CD8-positive, alpha-beta memory T cell (primary cell): ENCODE data around the gene ZNF681. TPM values are rescaled to one million over a fixed set of nuclear protein-coding genes. Genes with fewer than 3 reads are reported as not detected.

ENCODE experiments used
- CTCF ChIA-PET: fragments of 350-600 bp; sonication (Branson Sonifier 250); formaldehyde crosslinking; loops from one replicate; lab custom pipeline; 2021; ENCODE audit warnings: antibody characterized with exemption; lab: Charles Lee
- POLR2A ChIA-PET: fragments of 350-600 bp; sonication (Branson Sonifier 250); formaldehyde crosslinking; loops from one replicate; lab custom pipeline; 2021; ENCODE audit warnings: antibody characterized with exemption; lab: Charles Lee
- DNase-seq, 5 donors: peaks; one replicate each; pipeline versions ENCODE4 v3.0.0 to v3.0.0-alpha.2; 2020 to 2022; ENCODE audit warnings: mixed read lengths in 1 of 5
- H3K27ac ChIP-seq: one replicate; pipeline ENCODE4 v1.7.0; 2013; ENCODE audit warnings: low read depth, mild to moderate bottlenecking, low read length, moderate library complexity
- H3K27me3 ChIP-seq: 2 replicates; pipeline ENCODE4 v1.7.0; 2013; ENCODE audit warnings: low read length, mild to moderate bottlenecking; ENCODE audit not compliant: insufficient read depth, poor library complexity, severe bottlenecking
- H3K36me3 ChIP-seq: 2 replicates; pipeline ENCODE4 v1.7.0; 2013; ENCODE audit warnings: mild to moderate bottlenecking, low read length, moderate library complexity; ENCODE audit not compliant: insufficient read depth
- H3K4me1 ChIP-seq: 2 replicates; pipeline ENCODE4 v1.7.0; 2013; ENCODE audit warnings: mild to moderate bottlenecking, low read length, moderate library complexity; ENCODE audit not compliant: insufficient read depth
- H3K4me3 ChIP-seq: 2 replicates; pipeline ENCODE4 v1.7.0; 2013; ENCODE audit warnings: mild to moderate bottlenecking, low read length
- H3K9me3 ChIP-seq: 2 replicates; pipeline ENCODE4 v1.7.0; 2013; ENCODE audit warnings: mild to moderate bottlenecking, low read length
- H3K27ac Mint-ChIP-seq, 8 donors: one replicate each; pipeline ENCODE4 v1.8.0; 2020 to 2021; ENCODE audit warnings: mixed read lengths in 8 of 8, mild to moderate bottlenecking in 6 of 8, inconsistent platforms in 3 of 8, moderate library complexity in 3 of 8
- H3K27me3 Mint-ChIP-seq, 2 donors: one replicate each; pipeline ENCODE4 v1.8.0; 2020 to 2021; ENCODE audit warnings: mixed read lengths in 2 of 2, mild to moderate bottlenecking in 1 of 2, moderate library complexity in 1 of 2
- H3K36me3 Mint-ChIP-seq, 3 donors: one replicate each; pipeline ENCODE4 v1.8.0; 2020 to 2021; ENCODE audit warnings: mixed read lengths in 3 of 3, inconsistent platforms in 1 of 3, mild to moderate bottlenecking in 1 of 3
- H3K4me1 Mint-ChIP-seq, 3 donors: one replicate each; pipeline ENCODE4 v1.8.0; 2020 to 2021; ENCODE audit warnings: mixed read lengths in 3 of 3, inconsistent platforms in 1 of 3, mild to moderate bottlenecking in 1 of 3
- H3K4me3 Mint-ChIP-seq, 7 donors: one replicate each; pipeline ENCODE4 v1.8.0; 2020 to 2021; ENCODE audit warnings: mixed read lengths in 7 of 7, mild to moderate bottlenecking in 6 of 7, moderate library complexity in 4 of 7, inconsistent platforms in 2 of 7
- H3K9me3 Mint-ChIP-seq, 5 donors: one replicate each; pipeline ENCODE4 v1.8.0; 2020 to 2022; ENCODE audit warnings: mixed read lengths in 5 of 5, mild to moderate bottlenecking in 3 of 5, moderate library complexity in 2 of 5, inconsistent platforms in 1 of 5
- polyA plus RNA-seq: library from polyadenylated mRNA; unstranded; fragments of 300-500 nt; fragmentation: Illumina TruSeq; gene quantifications from one replicate; pipeline ENCODE4 v1.2.3, GENCODE V29; 2021
- total RNA-seq, 2 experiments: library from RNA; stranded (reverse); gene quantifications; one replicate each; pipeline ENCODE4 v1.2.3, GENCODE V29; 2021

ZNF681 gene
- 1 to 10 TPM; 4.6 to 4.9 TPM for total RNA-seq
- polyA plus RNA-seq = 1.6 TPM

GRCh38 chr19:23758187-23759074, at the start of gene ZNF681:
Gene ZNF681 (minus strand): TSS chr19:23758891. CDS start chr19:23758749, 142 bp downstream.
- peaks cover 14% of the 10 kb centered on the region for H3K4me1 ChIP-seq
- Mint-ChIP-seq H3K9me3 (no peaks in the 10 kb centered on the region), H3K36me3 (peaks cover 8 to 25% (median 10%) of the 10 kb centered on the region in 3 donors), H3K4me3 (peak within 1 kb of the TSS; percentile 93 to 96 (median 95)), H3K27ac (peak within 1 kb of the TSS; percentile 94 to 99 (median 98)), H3K4me1 (peaks cover 34 to 49% (median 48%) of the 10 kb centered on the region in 3 donors), H3K27me3 (no peaks in the 10 kb centered on the region)
- no peaks in the 10 kb centered on the region for H3K36me3 ChIP-seq
- H3K4me3 ChIP-seq = peak within 1 kb of the TSS; percentile 90
- DNase-seq = peak; percentile 74 to 94 (median 87)
- POLR2A ChIA-PET = interaction anchor here (0.6 to 3.0 kb wide), 11 partner anchors 9 to 1923 kb away, joined by 3 to 20 read pairs (median 6); partner anchors contain the start of genes ZNF254, ZNF675, ZNF726 and ZNF91
- no peaks in the 10 kb centered on the region for H3K9me3 ChIP-seq
- peak within 1 kb of the TSS; percentile 88 for H3K27ac ChIP-seq
- CTCF ChIA-PET = interaction anchor here (0.9 to 1.8 kb wide), 6 partner anchors 10 to 363 kb away, joined by 3 to 8 read pairs (median 4); partner anchors contain the start of genes ZNF675 and ZNF91
- H3K27me3 ChIP-seq = no peaks in the 10 kb centered on the region

GRCh38 chr19:23804676-23805075, 46.0 kb upstream of the ZNF681 start:
- ChIA-PET CTCF (no interaction called here), POLR2A (no interaction called here)
- Mint-ChIP-seq H3K27me3 (no peaks in the 10 kb centered on the region), H3K4me3 (no peak overlapping the region), H3K36me3 (peaks cover 4 to 21% (median 12%) of the 10 kb centered on the region in 3 donors), H3K27ac (peak overlapping the region in 1 of 8 donors; percentile 26), H3K9me3 (peaks cover 0 to 2% (median 0%) of the 10 kb centered on the region in 5 donors), H3K4me1 (peaks cover 23 to 32% (median 30%) of the 10 kb centered on the region in 3 donors)
- H3K9me3 ChIP-seq = no peaks in the 10 kb centered on the region
- H3K36me3 ChIP-seq = no peaks in the 10 kb centered on the region
- no peak overlapping the region for H3K4me3 ChIP-seq
- H3K27me3 ChIP-seq = no peaks in the 10 kb centered on the region
- DNase-seq = no peak
- no peak overlapping the region for H3K27ac ChIP-seq
- H3K4me1 ChIP-seq = peaks cover 12% of the 10 kb centered on the region

- CTCF ChIA-PET = no interaction called here
- no peak overlapping the region for H3K27ac ChIP-seq
These were observed 43.6 kb upstream of the ZNF681 start for GRCh38 chr19:23802290-23802689.

GRCh38 chr19:23801803-23802202, 43.1 kb upstream of the ZNF681 start:
- no peak for DNase-seq

More at GRCh38 chr19:23802290-23802689, 43.6 kb upstream of the ZNF681 start:
- peak overlapping the region; percentile 52 to 89 (median 84) for H3K27ac Mint-ChIP-seq
- peaks cover 2 to 7% (median 4%) of the 10 kb centered on the region in 3 donors for H3K36me3 Mint-ChIP-seq
- H3K27me3 Mint-ChIP-seq = no peaks in the 10 kb centered on the region
- peak in 1 of 5 donors; percentile 9 for DNase-seq
- H3K4me3 ChIP-seq = no peak overlapping the region
- no peaks in the 10 kb centered on the region for H3K9me3 ChIP-seq
- H3K36me3 ChIP-seq = no peaks in the 10 kb centered on the region
- peaks cover 0 to 2% (median 0%) of the 10 kb centered on the region in 5 donors for H3K9me3 Mint-ChIP-seq
- H3K4me3 Mint-ChIP-seq = peak overlapping the region; percentile 57 to 81 (median 77)
- peaks cover 18% of the 10 kb centered on the region for H3K4me1 ChIP-seq
- peaks cover 33 to 43% (median 42%) of the 10 kb centered on the region in 3 donors for H3K4me1 Mint-ChIP-seq
- H3K27me3 ChIP-seq = no peaks in the 10 kb centered on the region
- POLR2A ChIA-PET = interaction anchor here (1.2 kb wide), 1 partner anchor 44 kb away, joined by 3 read pairs; the partner anchor contains the start of gene ZNF681

GRCh38 chr19:23800868-23801267, 42.2 kb upstream of the ZNF681 start:
- Histone ChIP-seq H3K4me3 (no peak overlapping the region), H3K9me3 (no peaks in the 10 kb centered on the region), H3K36me3 (no peaks in the 10 kb centered on the region), H3K27me3 (no peaks in the 10 kb centered on the region), H3K27ac (no peak overlapping the region), H3K4me1 (peaks cover 18% of the 10 kb centered on the region)
- Mint-ChIP-seq H3K4me3 (peak overlapping the region in 6 of 7 donors; percentile 33 to 89 (median 58)), H3K9me3 (peaks cover 0 to 12% (median 9%) of the 10 kb centered on the region in 5 donors), H3K36me3 (peaks cover 2 to 14% (median 4%) of the 10 kb centered on the region in 3 donors), H3K27me3 (no peaks in the 10 kb centered on the region), H3K27ac (peak overlapping the region; percentile 52 to 94 (median 86)), H3K4me1 (peaks cover 33 to 43% (median 42%) of the 10 kb centered on the region in 3 donors)
- ChIA-PET CTCF (interaction anchor here (1.2 kb wide), 1 partner anchor 17 kb away, joined by 4 read pairs; no protein-coding TSS in a partner anchor), POLR2A (no interaction called here)
- DNase-seq = no peak

More at GRCh38 chr19:23801803-23802202, 43.1 kb upstream of the ZNF681 start:
- peak overlapping the region; percentile 52 to 89 (median 84) for H3K27ac Mint-ChIP-seq
- peaks cover 2 to 5% (median 4%) of the 10 kb centered on the region in 3 donors for H3K36me3 Mint-ChIP-seq
- peaks cover 33 to 43% (median 42%) of the 10 kb centered on the region in 3 donors for H3K4me1 Mint-ChIP-seq
- no peak overlapping the region for H3K27ac ChIP-seq
- no peaks in the 10 kb centered on the region for H3K27me3 Mint-ChIP-seq
- H3K4me1 ChIP-seq = peaks cover 18% of the 10 kb centered on the region
- no peaks in the 10 kb centered on the region for H3K9me3 ChIP-seq
- POLR2A ChIA-PET = interaction anchor here (1.2 kb wide), 1 partner anchor 43 kb away, joined by 3 read pairs; the partner anchor contains the start of gene ZNF681
- no peaks in the 10 kb centered on the region for H3K36me3 ChIP-seq
- H3K4me3 ChIP-seq = no peak overlapping the region
- H3K27me3 ChIP-seq = no peaks in the 10 kb centered on the region
- peaks cover 0 to 3% (median under 1%) of the 10 kb centered on the region in 5 donors for H3K9me3 Mint-ChIP-seq
- CTCF ChIA-PET = interaction anchor here (1.2 kb wide), 1 partner anchor 16 kb away, joined by 4 read pairs; no protein-coding TSS in a partner anchor
- H3K4me3 Mint-ChIP-seq = peak overlapping the region; percentile 57 to 81 (median 77)

- H3K27ac Mint-ChIP-seq = peak overlapping the region; percentile 34 to 94 (median 72)
- peak overlapping the region; percentile 39 to 89 (median 69) for H3K4me3 Mint-ChIP-seq
- Histone ChIP-seq H3K4me3 (no peak overlapping the region), H3K4me1 (peaks cover 18% of the 10 kb centered on the region), H3K27ac (no peak overlapping the region), H3K36me3 (no peaks in the 10 kb centered on the region), H3K27me3 (no peaks in the 10 kb centered on the region), H3K9me3 (no peaks in the 10 kb centered on the region)
- ChIA-PET POLR2A (interaction anchor here (1.2 kb wide), 1 partner anchor 18 kb away, joined by 4 read pairs; no protein-coding TSS in a partner anchor), CTCF (no interaction called here)
- H3K4me1 Mint-ChIP-seq = peaks cover 33 to 48% (median 44%) of the 10 kb centered on the region in 3 donors
- peaks cover 0 to 18% (median 14%) of the 10 kb centered on the region in 5 donors for H3K9me3 Mint-ChIP-seq
- DNase-seq = no peak
- H3K36me3 Mint-ChIP-seq = peaks cover 2 to 19% (median 4%) of the 10 kb centered on the region in 3 donors
- H3K27me3 Mint-ChIP-seq = no peaks in the 10 kb centered on the region
These were observed 41.6 kb upstream of the ZNF681 start for GRCh38 chr19:23800271-23800670.

- H3K27ac ChIP-seq = no peak overlapping the region
- no peaks in the 10 kb centered on the region for H3K27me3 Mint-ChIP-seq
- H3K27me3 ChIP-seq = no peaks in the 10 kb centered on the region
- peaks cover 36 to 54% (median 53%) of the 10 kb centered on the region in 3 donors for H3K4me1 Mint-ChIP-seq
- peak overlapping the region; percentile 58 to 94 (median 90) for H3K27ac Mint-ChIP-seq
- no peaks in the 10 kb centered on the region for H3K9me3 ChIP-seq
- peaks cover 2 to 21% (median 4%) of the 10 kb centered on the region in 3 donors for H3K36me3 Mint-ChIP-seq
- H3K36me3 ChIP-seq = no peaks in the 10 kb centered on the region
- peak; percentile 3 to 70 (median 52) for DNase-seq
- ChIA-PET POLR2A (interaction anchor here (1.2 to 1.3 kb wide), 2 partner anchors 19 to 41 kb away, joined by 4 read pairs; partner anchors contain the start of gene ZNF681), CTCF (interaction anchor here (0.8 to 1.2 kb wide), 4 partner anchors 9 to 530 kb away, joined by 3 read pairs; no protein-coding TSS in a partner anchor)
- peaks cover 18% of the 10 kb centered on the region for H3K4me1 ChIP-seq
- no peak overlapping the region for H3K4me3 ChIP-seq
- peaks cover 0 to 20% (median 16%) of the 10 kb centered on the region in 5 donors for H3K9me3 Mint-ChIP-seq
- peak overlapping the region; percentile 69 to 89 (median 83) for H3K4me3 Mint-ChIP-seq
These were observed 40.6 kb upstream of the ZNF681 start for GRCh38 chr19:23799321-23799720.
